GM18867 (cell line): Measurements from ENCODE around the gene ARFRP1.
"Not testable (repeated sequence)": the region's sequence is repeated elsewhere in the genome, so short reads cannot be mapped to it uniquely, and the experiment has no call there.

Source experiments
- ATAC-seq: cut with Tn5 transposase; IDR thresholded peaks from one replicate; pipeline ENCODE4 v1.9.1; 2021; ENCODE audit warnings: mild to moderate bottlenecking, moderate library complexity; ENCODE audit not compliant: unreplicated experiment

The ARFRP1 gene

GRCh38 chr20:63733579-63734081 lies 25.9 kb upstream of the ARFRP1 start:
- no peak for ATAC-seq

- ATAC-seq = no peak
Measured at GRCh38 chr20:63733117-63733516, 25.3 kb upstream of the ARFRP1 start.

GRCh38 chr20:63732118-63733095 lies 24.6 kb upstream of the ARFRP1 start:
- ATAC-seq = no peak

GRCh38 chr20:63731410-63731809 lies 23.6 kb upstream of the ARFRP1 start:
- no peak for ATAC-seq

- not testable (repeated sequence) for ATAC-seq
Measured at GRCh38 chr20:63730189-63730733, 22.5 kb upstream of the ARFRP1 start.

GRCh38 chr20:63722967-63723622 lies 15.3 kb upstream of the ARFRP1 start:
- ATAC-seq = not testable (repeated sequence)

GRCh38 chr20:63718996-63719395 lies 11.2 kb upstream of the ARFRP1 start:
- ATAC-seq = no peak

- ATAC-seq = no peak
Measured at GRCh38 chr20:63714858-63715257, 7.1 kb upstream of the ARFRP1 start.

GRCh38 chr20:63712191-63712590 lies 4.4 kb upstream of the ARFRP1 start:
- ATAC-seq = no peak

GRCh38 chr20:63711085-63711645 lies 3.4 kb upstream of the ARFRP1 start:
- ATAC-seq = no peak

GRCh38 chr20:63709149-63709527 lies 1.4 kb upstream of the ARFRP1 start:
- no peak for ATAC-seq

- ATAC-seq = peak; percentile 13
Measured at GRCh38 chr20:63708301-63709148, 749 bp upstream of the ARFRP1 start.

- ATAC-seq = peak; percentile 13
Measured at GRCh38 chr20:63706852-63707557, 771 bp downstream of the ARFRP1 start.

- ATAC-seq = no peak
Measured at GRCh38 chr20:63706027-63706695, 1.6 kb downstream of the ARFRP1 start.

- ATAC-seq = no peak
Measured at GRCh38 chr20:63705232-63706026, 2.3 kb downstream of the ARFRP1 start.

- ATAC-seq = no peak
Measured at GRCh38 chr20:63704749-63705117, 3.0 kb downstream of the ARFRP1 start.

GRCh38 chr20:63703976-63704748 lies 3.6 kb downstream of the ARFRP1 start:
- ATAC-seq = no peak
